SK-N-SH (cell line): Measurements from ENCODE around the gene USP36. TPM values are rescaled to one million over a fixed set of nuclear protein-coding genes. Genes with fewer than 3 reads are reported as not detected.

Experiments
- CTCF ChIA-PET: fragments of 300-600, 350-600 bp; formaldehyde crosslinking; extraction: SDS; loops from one replicate; lab custom pipeline; 2021; lab: Yijun Ruan, JAX
- POLR2A ChIA-PET: fragments of 350-600 bp; sonication (Branson Sonifier 250); formaldehyde crosslinking; extraction: SDS; loops from one replicate; lab custom pipeline; 2020; ENCODE audit warnings: antibody characterized with exemption, inconsistent platforms; lab: Yijun Ruan, JAX
- DNase-seq: peaks from one replicate; pipeline ENCODE4 v3.0.0; 2012
- H2AFZ ChIP-seq: fragments of 200-600 bp; sonication (generic); 2 replicates; pipeline ENCODE4 v1.8.1; 2016; ENCODE audit warnings: antibody characterized with exemption, mild to moderate bottlenecking, low read depth
- H3F3A ChIP-seq: fragments of 200-600 bp; sonication (generic); replicated peaks from 2 replicates; pipeline ENCODE3; 2016; ENCODE audit warnings: antibody characterized with exemption, mild to moderate bottlenecking; ENCODE audit not compliant: insufficient read depth
- H3K27ac ChIP-seq, 2 experiments: fragments of 200-500 bp in 1 of 2; fragments of 200-600 bp in 1 of 2; sonication (Bioruptor generic) in 1 of 2; sonication (generic), shearing (Covaris generic) in 1 of 2; 2 replicates each; pipeline versions ENCODE4 v1.5.1 to v1.6.1; 2014 to 2016; ENCODE audit warnings: low read depth in 2 of 2, inconsistent platforms in 1 of 2, low read length in 1 of 2, mild to moderate bottlenecking in 1 of 2, mixed read lengths in 1 of 2
- H3K27me3 ChIP-seq: fragments of 200-600 bp; sonication (generic), shearing (Covaris generic); 2 replicates; pipeline ENCODE4 v1.6.1; 2016; ENCODE audit warnings: mixed run types; ENCODE audit not compliant: insufficient read depth
- H3K36me3 ChIP-seq, 2 experiments: fragments of 200-500 bp in 1 of 2; fragments of 200-600 bp in 1 of 2; sonication (Bioruptor generic) in 1 of 2; sonication (generic) in 1 of 2; replicated peaks in 1 of 2; 2 replicates each; pipeline versions ENCODE3 to v1.5.1; 2014 to 2016; ENCODE audit warnings: low read length in 1 of 2, mild to moderate bottlenecking in 1 of 2; ENCODE audit not compliant: insufficient read depth in 2 of 2, control insufficient read depth in 1 of 2
- H3K4me1 ChIP-seq, 2 experiments: fragments of 200-500 bp in 1 of 2; fragments of 200-600 bp in 1 of 2; sonication (Bioruptor generic) in 1 of 2; sonication (generic), shearing (Covaris generic) in 1 of 2; 2 replicates each; pipeline versions ENCODE4 v1.5.1 to v1.6.1; 2014 to 2016; ENCODE audit warnings: low read depth in 1 of 2, low read length in 1 of 2, mixed run types in 1 of 2; ENCODE audit not compliant: insufficient read depth in 2 of 2, control insufficient read depth in 1 of 2
- H3K4me2 ChIP-seq: fragments of 200-600 bp; sonication (generic), shearing (Covaris generic); 2 replicates; pipeline ENCODE4 v1.6.1; 2017; ENCODE audit warnings: mixed run types
- H3K4me3 ChIP-seq, 2 experiments: fragments of 200-500 bp in 1 of 2; fragments of 200-600 bp in 1 of 2; sonication (Bioruptor generic) in 1 of 2; sonication (generic), shearing (Covaris generic) in 1 of 2; 2 replicates each; pipeline versions ENCODE4 v1.5.1 to v1.8.1; 2014 to 2016; ENCODE audit warnings: low read depth in 2 of 2, inconsistent platforms in 1 of 2, low read length in 1 of 2, mild to moderate bottlenecking in 1 of 2, mixed read lengths in 1 of 2, moderate library complexity in 1 of 2
- H3K79me2 ChIP-seq: fragments of 200-600 bp; sonication (generic); 2 replicates; pipeline ENCODE4 v1.8.1; 2017; ENCODE audit warnings: mild to moderate bottlenecking; ENCODE audit not compliant: insufficient read depth
- H3K9ac ChIP-seq: fragments of 200-600 bp; sonication (generic); 2 replicates; pipeline ENCODE4 v1.6.1; 2017; ENCODE audit warnings: mixed run types
- H3K9me2 ChIP-seq: fragments of 200-600 bp; sonication (generic); 2 replicates; pipeline ENCODE4 v1.6.1; 2017; ENCODE audit warnings: mixed run types
- H3K9me3 ChIP-seq: fragments of 200-600 bp; sonication (generic); 2 replicates; pipeline ENCODE4 v1.6.1; 2017; ENCODE audit warnings: mixed run types, mild to moderate bottlenecking, moderate library complexity
- H4K20me1 ChIP-seq: fragments of 200-600 bp; sonication (generic); 2 replicates; pipeline ENCODE4 v1.6.1; 2017; ENCODE audit warnings: mild to moderate bottlenecking, mixed run types; ENCODE audit not compliant: insufficient read depth
- CHD2 ChIP-seq: fragments of 150-350 bp; IDR thresholded peaks from 2 replicates; pipeline ENCODE4 v1.6.1; 2018; ENCODE audit warnings: low read length; ENCODE audit not compliant: partially characterized antibody
- CTCF ChIP-seq: fragments of 200-600 bp; sonication (generic); IDR thresholded peaks from 2 replicates; pipeline ENCODE4 v1.6.1; 2017; ENCODE audit warnings: antibody characterized with exemption, mild to moderate bottlenecking, moderate library complexity
- ELF1 ChIP-seq: IDR thresholded peaks from 2 replicates; pipeline ENCODE4 v1.4.0; 2012
- EP300 ChIP-seq, 2 experiments: IDR thresholded peaks; 2 replicates each; pipeline versions ENCODE4 v1.4.0 to v1.6.1; 2012; ENCODE audit warnings: borderline replicate concordance in 1 of 2, low read depth in 1 of 2, low read length in 1 of 2
- MXI1 ChIP-seq: IDR thresholded peaks from 2 replicates; pipeline ENCODE4 v1.6.1; 2012; ENCODE audit warnings: mild to moderate bottlenecking, low read depth, low read length, improper control_type of control experiment
- NFIC ChIP-seq: IDR thresholded peaks from 2 replicates; pipeline ENCODE4 v1.4.0; 2012; ENCODE audit warnings: borderline replicate concordance
- NRF1 ChIP-seq: IDR thresholded peaks from 2 replicates; pipeline ENCODE4 v1.6.1; 2012; ENCODE audit warnings: low read depth, mild to moderate bottlenecking, low read length
- RAD21 ChIP-seq: IDR thresholded peaks from 2 replicates; pipeline ENCODE4 v1.6.1; 2012; ENCODE audit warnings: mild to moderate bottlenecking, low read length
- RCOR1 ChIP-seq: fragments of 150-350 bp; IDR thresholded peaks from 2 replicates; pipeline ENCODE4 v1.6.1; 2017; ENCODE audit warnings: antibody characterized with exemption, low read length
- REST ChIP-seq: IDR thresholded peaks from 2 replicates; pipeline ENCODE4 v1.6.1; 2012; ENCODE audit warnings: mild to moderate bottlenecking, low read depth, low read length, moderate library complexity
- RFX5 ChIP-seq: IDR thresholded peaks from 2 replicates; pipeline ENCODE4 v1.6.1; 2012; ENCODE audit warnings: mild to moderate bottlenecking, improper control_type of control experiment, low read length
- SIN3A ChIP-seq: IDR thresholded peaks from 2 replicates; pipeline ENCODE4 v1.6.1; 2012; ENCODE audit warnings: low read depth, mild to moderate bottlenecking, low read length, moderate library complexity, borderline replicate concordance
- SMC3 ChIP-seq: IDR thresholded peaks from 2 replicates; pipeline ENCODE4 v1.6.1; 2012; ENCODE audit warnings: low read depth, low read length, improper control_type of control experiment
- TAF1 ChIP-seq: IDR thresholded peaks from 2 replicates; pipeline ENCODE4 v1.6.1; 2012; ENCODE audit warnings: low read depth, mild to moderate bottlenecking, low read length, moderate library complexity, borderline replicate concordance
- USF2 ChIP-seq: fragments of 150-350 bp; IDR thresholded peaks from 2 replicates; pipeline ENCODE4 v1.6.1; 2017; ENCODE audit warnings: antibody characterized with exemption, low read length, low read depth, borderline replicate concordance
- WGBS: methylation state at CpG from one replicate; pipeline ENCODE4 v1.1.6; 2017; ENCODE audit warnings: low lambda C conversion rate; 5-methylcytosine and 5-hydroxymethylcytosine counted together
- polyA plus RNA-seq, 3 experiments: library from polyadenylated mRNA; depleted of rRNA; stranded (reverse); fragments of >200 nt; gene quantifications; 2 replicates each; pipeline ENCODE4 v1.2.3, GENCODE V29; 2012

The USP36 gene
- polyA plus RNA-seq, 1 of the 3 experiments (the other 2 are of a cell fraction) = 34.6 TPM

- TF ChIP-seq MXI1 (no peak), SMC3 (no peak), SIN3A (no peak), TAF1 (no peak), RFX5 (no peak), RAD21 (no peak), USF2 (no peak), ELF1 (no peak), CHD2 (no peak), NFIC (no peak), NRF1 (no peak), RCOR1 (no peak)
These were observed 68.7 kb downstream of the USP36 start (continued) for GRCh38 chr17:78771758-78772382.

GRCh38 chr17:78769196-78769773, 71.3 kb downstream of the USP36 start:
- TF ChIP-seq CTCF (peak; percentile 16; the same call in 1 of the 2 replicates), ELF1 (no peak), EP300 (IDR thresholded peaks at IDR 0.05; ENCODE audit: borderline replicate concordance in 1 of 2, low read depth in 1 of 2, low read length in 1 of 2) (no peak), REST (no peak)
- POLR2A ChIA-PET = interaction anchor here (1.0 kb wide), 1 partner anchor 12 kb away, joined by 3 read pairs; no protein-coding TSS in a partner anchor
- WGBS = 94% methylated on average over 7 of the region's 7 CpGs
- Histone ChIP-seq H3K9me3 (no peaks in the 10 kb centered on the region), H4K20me1 (peaks cover 36% of the 10 kb centered on the region), H3K4me3 (no peak overlapping the region), H3K36me3 (no peaks in the 10 kb centered on the region), H3K4me1 (peaks cover 0 to 6% of the 10 kb centered on the region in 2 experiments; a peak in 1 of 4 replicates), H3K79me2 (peaks cover 94% of the 10 kb centered on the region), H3K4me2 (no peak overlapping the region), H3K27ac (no peak overlapping the region), H2AFZ (no peak overlapping the region), H3K27me3 (no peaks in the 10 kb centered on the region), H3F3A (no peaks in the 10 kb centered on the region), H3K9ac (no peak overlapping the region), H3K9me2 (no peaks in the 10 kb centered on the region)
- DNase-seq = no peak
- CTCF ChIA-PET = interaction anchor here (0.5 to 2.5 kb wide), 10 partner anchors 10 to 324 kb away, joined by 3 to 10 read pairs (median 4); no protein-coding TSS in a partner anchor
